Ascending aorta (tissue), 2 donors: ENCODE data around the gene JRKL. TPM values are rescaled to one million over a fixed set of nuclear protein-coding genes. Genes with fewer than 3 reads are reported as not detected.
"Not testable (repeated sequence)": the region's sequence is repeated elsewhere in the genome, so short reads cannot be mapped to it uniquely, and the experiment has no call there.

ENCODE experiments used
- DNase-seq, 2 donors: peaks; one replicate each; pipeline ENCODE4 v3.0.0-alpha.2; 2019; ENCODE audit warnings: low spot score in 2 of 2
- H3K27ac ChIP-seq, 2 donors: fragments of 200-600 bp; sonication (generic); one replicate each; pipeline ENCODE4 v1.5.1; 2016 to 2017; ENCODE audit warnings: mild to moderate bottlenecking in 1 of 2
- H3K27me3 ChIP-seq: fragments of 200-600 bp; sonication (generic); one replicate; pipeline ENCODE4 v1.5.1; 2017
- H3K36me3 ChIP-seq, 2 donors: fragments of 200-600 bp; sonication (generic); one replicate each; pipeline ENCODE4 v1.5.1; 2016
- H3K4me1 ChIP-seq, 2 donors: fragments of 200-600 bp; sonication (generic); one replicate each; pipeline ENCODE4 v1.5.1; 2016 to 2017; ENCODE audit warnings: mild to moderate bottlenecking in 1 of 2
- H3K4me3 ChIP-seq, 2 donors: fragments of 200-600 bp; sonication (generic); one replicate each; pipeline ENCODE4 v1.5.1; 2016 to 2017; ENCODE audit warnings: mild to moderate bottlenecking in 1 of 2
- H3K9me3 ChIP-seq, 2 donors: fragments of 200-600 bp; sonication (generic); one replicate each; pipeline ENCODE4 v1.5.1; 2016
- CTCF ChIP-seq, 3 experiments: fragments of 200-600 bp in 2 of 3; fragments of 450-650 bp in 1 of 3; sonication (generic) in 2 of 3; IDR thresholded peaks; one replicate each; pipeline ENCODE4 v1.5.1; 2016 to 2019; ENCODE audit warnings: antibody characterized with exemption in 3 of 3, mild to moderate bottlenecking in 1 of 3, moderate library complexity in 1 of 3
- intact Hi-C: fragments of 100-400 bp; cut with DNase I; formaldehyde crosslinking; loops from one replicate; pipeline ENCODE4 v1.15.1; 2023
- total RNA-seq: library from RNA; depleted of rRNA; stranded (reverse); fragments of >200 nt; gene quantifications from one replicate; pipeline ENCODE4 v1.1.0, GENCODE V29; 2016

The JRKL gene
- total RNA-seq, 1 donor from 2014 or later = 16.6 TPM

- Histone ChIP-seq H3K4me3 (no peak overlapping the region), H3K9me3 (no peaks in the 10 kb centered on the region), H3K36me3 (no peaks in the 10 kb centered on the region), H3K4me1 (no peaks in the 10 kb centered on the region), H3K27me3 (no peaks in the 10 kb centered on the region), H3K27ac (no peak overlapping the region)
- DNase-seq = no peak
- no peak for TF ChIP-seq CTCF (IDR thresholded peaks at IDR 0.05)
- intact Hi-C loops = no loop called here
These were observed 23.6 kb downstream of the JRKL start for GRCh38 chr11:96413408-96413807.

GRCh38 chr11:96424693-96425092, 34.9 kb downstream of the JRKL start:
- TF ChIP-seq CTCF (IDR thresholded peaks at IDR 0.05) = no peak
- Histone ChIP-seq H3K27ac (no peak overlapping the region), H3K4me3 (no peak overlapping the region), H3K27me3 (no peaks in the 10 kb centered on the region), H3K9me3 (no peaks in the 10 kb centered on the region), H3K4me1 (no peaks in the 10 kb centered on the region), H3K36me3 (no peaks in the 10 kb centered on the region)
- no peak for DNase-seq
- intact Hi-C loops = loop anchor here (10.0 kb wide), 1 partner anchor 590 kb away; no protein-coding TSS in a partner anchor

- H3K36me3 ChIP-seq = no peaks in the 10 kb centered on the region
- intact Hi-C loops = no loop called here
- no peak overlapping the region for H3K4me3 ChIP-seq
- no peaks in the 10 kb centered on the region for H3K9me3 ChIP-seq
- H3K4me1 ChIP-seq = no peaks in the 10 kb centered on the region
- no peaks in the 10 kb centered on the region for H3K27me3 ChIP-seq
- DNase-seq = no peak
- no peak overlapping the region for H3K27ac ChIP-seq
- TF ChIP-seq CTCF (IDR thresholded peaks at IDR 0.05) = no peak
These were observed 40.9 kb downstream of the JRKL start for GRCh38 chr11:96430668-96431067.

GRCh38 chr11:96432654-96433053, 42.8 kb downstream of the JRKL start:
- H3K36me3 ChIP-seq, H3K9me3 ChIP-seq, intact Hi-C loops, H3K27me3 ChIP-seq, H3K27ac ChIP-seq, H3K4me3 ChIP-seq, DNase-seq, H3K4me1 ChIP-seq: not testable (repeated sequence)

Other genes with a start within 250 kb of the JRKL start
- 13.2 TPM for gene MAML2, start 46.8 kb upstream of the JRKL start, total RNA-seq
- 9.5 TPM for gene CCDC82, start 101 bp upstream of the JRKL start, total RNA-seq